HCT116 (cell line): ENCODE measurements around the gene AHI1.

Experiments used
- ELF1 ChIP-seq: IDR thresholded peaks from 2 replicates; pipeline ENCODE4 v1.6.1; 2012; ENCODE audit warnings: low read depth, borderline replicate concordance
- JUND ChIP-seq: IDR thresholded peaks from 2 replicates; pipeline ENCODE4 v1.6.1; 2012
- MAX ChIP-seq: IDR thresholded peaks from 2 replicates; pipeline ENCODE4 v1.6.1; 2012
- POLR2A ChIP-seq: IDR thresholded peaks from 2 replicates; pipeline ENCODE4 v1.7.0; 2011; ENCODE audit warnings: borderline replicate concordance; ENCODE audit not compliant: insufficient read depth, insufficient read length; ENCODE audit errors: extremely low read depth
- ZFX ChIP-seq: fragments of 450-650 bp; IDR thresholded peaks from 2 replicates; pipeline ENCODE4 v1.6.1; 2017
- TF ChIP-seq, protein P1 (sequence below), 3 experiments: fragments of 200-600 bp in 1 of 3; sonication (generic) in 1 of 3; IDR thresholded peaks in 2 of 3; conservative IDR thresholded peaks in 1 of 3; 2 replicates each; pipeline ENCODE4 v1.5.1; 2012 to 2017; ENCODE audit warnings: low read depth in 2 of 3, low read length in 2 of 3, antibody characterized with exemption in 1 of 3, borderline replicate concordance in 1 of 3, control low read depth in 1 of 3, mild to moderate bottlenecking in 1 of 3, mixed read lengths in 1 of 3, mixed run types in 1 of 3, moderate library complexity in 1 of 3; ENCODE audit not compliant: insufficient read depth in 1 of 3

DNA sequence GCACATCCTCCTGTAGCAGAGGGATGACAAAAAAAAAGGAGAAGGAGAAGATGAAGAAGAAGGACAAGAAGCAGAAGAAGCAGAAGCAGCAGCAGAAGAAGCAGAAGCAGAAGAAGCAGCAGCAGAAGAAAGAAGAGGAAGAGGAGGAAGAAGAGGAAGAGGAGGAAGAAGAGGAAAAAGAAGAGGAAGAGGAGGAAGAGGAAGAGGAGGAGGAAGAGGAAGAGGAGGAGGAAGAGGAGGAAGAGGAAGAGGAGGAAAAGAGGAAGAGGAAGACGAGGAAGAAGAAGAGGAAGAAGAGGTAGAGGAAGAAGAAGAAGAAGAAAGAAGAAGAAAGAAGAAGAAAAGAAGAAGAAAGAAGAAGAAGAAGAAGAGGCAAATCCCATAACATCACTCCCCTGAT, 35.0 kb upstream of the AHI1 start:
- TF ChIP-seq JUND (no peak), MAX (no peak), POLR2A (no peak), ELF1 (no peak), ZFX (no peak)
- TF ChIP-seq, protein P1, sequence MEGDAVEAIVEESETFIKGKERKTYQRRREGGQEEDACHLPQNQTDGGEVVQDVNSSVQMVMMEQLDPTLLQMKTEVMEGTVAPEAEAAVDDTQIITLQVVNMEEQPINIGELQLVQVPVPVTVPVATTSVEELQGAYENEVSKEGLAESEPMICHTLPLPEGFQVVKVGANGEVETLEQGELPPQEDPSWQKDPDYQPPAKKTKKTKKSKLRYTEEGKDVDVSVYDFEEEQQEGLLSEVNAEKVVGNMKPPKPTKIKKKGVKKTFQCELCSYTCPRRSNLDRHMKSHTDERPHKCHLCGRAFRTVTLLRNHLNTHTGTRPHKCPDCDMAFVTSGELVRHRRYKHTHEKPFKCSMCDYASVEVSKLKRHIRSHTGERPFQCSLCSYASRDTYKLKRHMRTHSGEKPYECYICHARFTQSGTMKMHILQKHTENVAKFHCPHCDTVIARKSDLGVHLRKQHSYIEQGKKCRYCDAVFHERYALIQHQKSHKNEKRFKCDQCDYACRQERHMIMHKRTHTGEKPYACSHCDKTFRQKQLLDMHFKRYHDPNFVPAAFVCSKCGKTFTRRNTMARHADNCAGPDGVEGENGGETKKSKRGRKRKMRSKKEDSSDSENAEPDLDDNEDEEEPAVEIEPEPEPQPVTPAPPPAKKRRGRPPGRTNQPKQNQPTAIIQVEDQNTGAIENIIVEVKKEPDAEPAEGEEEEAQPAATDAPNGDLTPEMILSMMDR (IDR thresholded peaks at IDR 0.05 in 2 of 3, conservative IDR thresholded peaks at IDR 0.05 in 1 of 3; ENCODE audit: borderline replicate concordance in 1 of 3, insufficient read depth in 1 of 3, low read depth in 2 of 3, low read length in 2 of 3): no peak
